ENCODE data around the gene CHST8.
"Not testable (repeated sequence)": the region's sequence is repeated elsewhere in the genome, so short reads cannot be mapped to it uniquely, and the experiment has no call there.

The CHST8 gene

DNA sequence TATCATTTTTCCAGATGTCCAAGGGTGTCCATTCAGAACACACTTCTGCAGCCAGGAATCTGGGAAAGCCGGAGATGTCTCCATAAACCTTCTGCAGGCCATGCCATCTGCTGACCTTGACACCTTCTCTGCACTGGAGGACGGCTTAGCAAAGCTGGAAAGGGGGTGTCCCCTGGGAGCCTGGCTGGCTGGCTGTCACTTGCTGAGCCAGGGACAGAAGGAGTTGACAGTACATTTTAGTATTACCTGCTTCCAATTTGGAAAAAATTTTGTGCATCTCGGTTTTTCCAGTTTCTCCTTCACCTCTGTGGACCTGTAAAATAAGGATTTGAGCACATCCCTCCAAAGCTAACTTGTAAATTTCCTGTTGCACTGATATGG, 8.1 kb upstream of the CHST8 start:
- TF ChIP-seq, protein P1, sequence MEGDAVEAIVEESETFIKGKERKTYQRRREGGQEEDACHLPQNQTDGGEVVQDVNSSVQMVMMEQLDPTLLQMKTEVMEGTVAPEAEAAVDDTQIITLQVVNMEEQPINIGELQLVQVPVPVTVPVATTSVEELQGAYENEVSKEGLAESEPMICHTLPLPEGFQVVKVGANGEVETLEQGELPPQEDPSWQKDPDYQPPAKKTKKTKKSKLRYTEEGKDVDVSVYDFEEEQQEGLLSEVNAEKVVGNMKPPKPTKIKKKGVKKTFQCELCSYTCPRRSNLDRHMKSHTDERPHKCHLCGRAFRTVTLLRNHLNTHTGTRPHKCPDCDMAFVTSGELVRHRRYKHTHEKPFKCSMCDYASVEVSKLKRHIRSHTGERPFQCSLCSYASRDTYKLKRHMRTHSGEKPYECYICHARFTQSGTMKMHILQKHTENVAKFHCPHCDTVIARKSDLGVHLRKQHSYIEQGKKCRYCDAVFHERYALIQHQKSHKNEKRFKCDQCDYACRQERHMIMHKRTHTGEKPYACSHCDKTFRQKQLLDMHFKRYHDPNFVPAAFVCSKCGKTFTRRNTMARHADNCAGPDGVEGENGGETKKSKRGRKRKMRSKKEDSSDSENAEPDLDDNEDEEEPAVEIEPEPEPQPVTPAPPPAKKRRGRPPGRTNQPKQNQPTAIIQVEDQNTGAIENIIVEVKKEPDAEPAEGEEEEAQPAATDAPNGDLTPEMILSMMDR (IDR thresholded peaks at IDR 0.05; ENCODE audit: low read length): no peak
- TF ChIP-seq EZH2phosphoT487 (IDR thresholded peaks at IDR 0.05; ENCODE audit: low read length): no peak
- no peak for TF ChIP-seq EZH2 (optimal IDR thresholded peaks at IDR 0.05; ENCODE audit: low read depth, low read length)

DNA sequence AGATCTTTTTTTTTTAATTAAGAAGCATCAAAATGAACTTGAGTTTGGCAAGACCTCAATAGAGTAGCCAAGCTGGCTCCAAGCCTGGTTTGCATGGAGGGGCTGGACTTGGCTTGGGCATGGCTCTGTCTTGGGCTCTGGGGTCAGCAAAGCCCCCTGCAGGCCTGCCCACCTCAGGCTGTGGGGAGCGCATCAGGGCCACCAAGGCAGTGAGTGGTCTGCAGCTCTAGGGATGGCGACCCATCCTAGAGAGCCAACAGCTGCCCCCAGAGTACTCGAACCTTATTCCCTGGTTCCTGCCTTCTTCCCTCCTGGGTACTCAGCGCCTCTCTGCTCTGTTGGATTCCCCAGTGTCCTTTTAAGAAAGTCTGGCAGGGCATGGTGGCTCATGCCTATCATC, 5.4 kb upstream of the CHST8 start:
- H2AFZ ChIP-seq (ENCODE audit: low read length): no peak overlapping the region
- no peaks in the 10 kb centered on the region for H3K36me3 ChIP-seq (replicated peaks; ENCODE audit: insufficient read depth, low read length)
- H3K4me3 ChIP-seq (ENCODE audit: low read length): no peak overlapping the region
- no peak for DNase-seq
- H3K9me2 ChIP-seq (replicated peaks; ENCODE audit: insufficient read depth, low read length): no peaks in the 10 kb centered on the region
- no peak overlapping the region for H3K4me2 ChIP-seq (ENCODE audit: low read depth, low read length)
- H3K27ac ChIP-seq (ENCODE audit: low read length): no peak overlapping the region
- H3K9me3 ChIP-seq (replicated peaks; ENCODE audit: insufficient read depth, low read length): no peaks in the 10 kb centered on the region
- H3K4me1 ChIP-seq (ENCODE audit: low read length): no peaks in the 10 kb centered on the region
- H3K27me3 ChIP-seq (replicated peaks; ENCODE audit: insufficient read depth, low read length): peaks cover 46% of the 10 kb centered on the region
- H4K20me1 ChIP-seq (ENCODE audit: insufficient read depth, low read length): no peaks in the 10 kb centered on the region
- H3K79me2 ChIP-seq (ENCODE audit: low read length): no peaks in the 10 kb centered on the region
- H3K9ac ChIP-seq (ENCODE audit: low read length): no peak overlapping the region
- TF ChIP-seq EZH2phosphoT487 (IDR thresholded peaks at IDR 0.05; ENCODE audit: low read length) (no peak), EZH2 (optimal IDR thresholded peaks at IDR 0.05; ENCODE audit: low read depth, low read length) (no peak)
- TF ChIP-seq, protein P1 (IDR thresholded peaks at IDR 0.05; ENCODE audit: low read length): no peak
- no peaks in the 10 kb centered on the region for H3F3A ChIP-seq (ENCODE audit: insufficient read depth, low read length)

More for the DNA sequence above, 8.1 kb upstream of the CHST8 start:
- Histone ChIP-seq H3K4me2 (ENCODE audit: low read depth, low read length) (no peak overlapping the region), H4K20me1 (ENCODE audit: insufficient read depth, low read length) (no peaks in the 10 kb centered on the region), H3F3A (ENCODE audit: insufficient read depth, low read length) (no peaks in the 10 kb centered on the region), H3K9me3 (replicated peaks; ENCODE audit: insufficient read depth, low read length) (no peaks in the 10 kb centered on the region), H3K27ac (ENCODE audit: low read length) (no peak overlapping the region), H3K36me3 (replicated peaks; ENCODE audit: insufficient read depth, low read length) (no peaks in the 10 kb centered on the region), H3K9me2 (replicated peaks; ENCODE audit: insufficient read depth, low read length) (no peaks in the 10 kb centered on the region), H3K9ac (ENCODE audit: low read length) (no peak overlapping the region), H3K27me3 (replicated peaks; ENCODE audit: insufficient read depth, low read length) (peaks cover 36% of the 10 kb centered on the region), H3K4me1 (ENCODE audit: low read length) (no peaks in the 10 kb centered on the region), H3K79me2 (ENCODE audit: low read length) (no peaks in the 10 kb centered on the region), H2AFZ (ENCODE audit: low read length) (no peak overlapping the region), H3K4me3 (ENCODE audit: low read length) (no peak overlapping the region)
- no peak for DNase-seq

DNA sequence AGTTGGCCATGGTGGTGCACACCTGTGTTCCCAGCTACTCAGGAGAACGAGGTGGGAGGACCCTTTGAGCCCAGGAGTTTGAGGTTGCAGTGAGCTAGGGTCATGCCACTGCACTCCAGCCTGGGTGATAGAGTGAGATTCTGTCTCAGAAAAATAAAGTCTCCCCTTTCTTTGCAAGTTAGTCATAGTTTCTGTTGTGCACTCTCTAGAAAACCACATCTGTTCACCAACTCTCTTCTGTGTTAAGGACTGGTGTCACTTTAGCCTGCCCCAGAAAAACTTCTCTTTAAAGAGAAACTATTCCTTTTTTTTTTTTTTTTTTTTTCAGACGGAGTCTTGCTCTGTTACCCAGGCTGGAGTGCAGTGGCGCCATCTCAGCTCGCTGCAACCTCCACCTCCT, 4.9 kb upstream of the CHST8 start:
- no peak for TF ChIP-seq EZH2phosphoT487 (IDR thresholded peaks at IDR 0.05; ENCODE audit: low read length)
- TF ChIP-seq EZH2 (optimal IDR thresholded peaks at IDR 0.05; ENCODE audit: low read depth, low read length): no peak
- TF ChIP-seq, protein P1 (IDR thresholded peaks at IDR 0.05; ENCODE audit: low read length): no peak
- no peak overlapping the region for H3K9ac ChIP-seq (ENCODE audit: low read length)
- H3K4me2 ChIP-seq (ENCODE audit: low read depth, low read length): no peak overlapping the region
- H4K20me1 ChIP-seq (ENCODE audit: insufficient read depth, low read length): no peaks in the 10 kb centered on the region
- no peak overlapping the region for H3K4me3 ChIP-seq (ENCODE audit: low read length)
- peaks cover 46% of the 10 kb centered on the region for H3K27me3 ChIP-seq (replicated peaks; ENCODE audit: insufficient read depth, low read length)
- no peaks in the 10 kb centered on the region for H3F3A ChIP-seq (ENCODE audit: insufficient read depth, low read length)
- DNase-seq: peak; percentile 33
- no peaks in the 10 kb centered on the region for H3K9me3 ChIP-seq (replicated peaks; ENCODE audit: insufficient read depth, low read length)
- H3K27ac ChIP-seq (ENCODE audit: low read length): no peak overlapping the region
- H3K36me3 ChIP-seq (replicated peaks; ENCODE audit: insufficient read depth, low read length): no peaks in the 10 kb centered on the region
- no peaks in the 10 kb centered on the region for H3K9me2 ChIP-seq (replicated peaks; ENCODE audit: insufficient read depth, low read length)
- H2AFZ ChIP-seq (ENCODE audit: low read length): no peak overlapping the region
- no peaks in the 10 kb centered on the region for H3K4me1 ChIP-seq (ENCODE audit: low read length)
- H3K79me2 ChIP-seq (ENCODE audit: low read length): no peaks in the 10 kb centered on the region

DNA sequence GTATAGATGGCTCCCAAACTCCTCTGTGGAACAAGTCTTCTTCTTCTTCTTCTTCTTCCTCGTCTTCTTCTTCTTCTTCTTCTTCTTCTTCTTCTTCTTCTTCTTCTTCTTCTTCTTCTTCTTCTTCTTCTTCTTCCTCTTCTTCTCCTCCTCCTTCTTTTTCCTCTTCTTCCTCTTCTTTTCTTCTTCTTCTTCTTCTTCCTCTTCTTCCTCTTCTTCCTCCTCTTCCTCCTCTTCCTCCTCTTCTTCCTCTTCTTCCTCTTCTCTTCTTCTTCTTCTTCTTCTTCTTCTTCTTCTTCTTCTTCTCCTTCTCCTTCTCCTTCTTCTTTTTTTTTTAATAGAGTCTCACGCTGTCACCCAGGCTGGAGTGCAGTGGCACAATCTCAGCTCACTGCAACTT, 3.4 kb upstream of the CHST8 start:
- not testable (repeated sequence) for H3K4me1 ChIP-seq (ENCODE audit: low read length); H3K9me3 ChIP-seq (replicated peaks; ENCODE audit: insufficient read depth, low read length); DNase-seq; H3K79me2 ChIP-seq (ENCODE audit: low read length); H4K20me1 ChIP-seq (ENCODE audit: insufficient read depth, low read length); H3K36me3 ChIP-seq (replicated peaks; ENCODE audit: insufficient read depth, low read length); H3K4me2 ChIP-seq (ENCODE audit: low read depth, low read length); H3K9ac ChIP-seq (ENCODE audit: low read length); H3K9me2 ChIP-seq (replicated peaks; ENCODE audit: insufficient read depth, low read length); H3F3A ChIP-seq (ENCODE audit: insufficient read depth, low read length); H3K4me3 ChIP-seq (ENCODE audit: low read length); H2AFZ ChIP-seq (ENCODE audit: low read length); H3K27ac ChIP-seq (ENCODE audit: low read length)
- H3K27me3 ChIP-seq (replicated peaks; ENCODE audit: insufficient read depth, low read length): peaks cover 34% of the 10 kb centered on the region
